ENCODE measurements around the gene BDKRB1.

BDKRB1 gene

DNA sequence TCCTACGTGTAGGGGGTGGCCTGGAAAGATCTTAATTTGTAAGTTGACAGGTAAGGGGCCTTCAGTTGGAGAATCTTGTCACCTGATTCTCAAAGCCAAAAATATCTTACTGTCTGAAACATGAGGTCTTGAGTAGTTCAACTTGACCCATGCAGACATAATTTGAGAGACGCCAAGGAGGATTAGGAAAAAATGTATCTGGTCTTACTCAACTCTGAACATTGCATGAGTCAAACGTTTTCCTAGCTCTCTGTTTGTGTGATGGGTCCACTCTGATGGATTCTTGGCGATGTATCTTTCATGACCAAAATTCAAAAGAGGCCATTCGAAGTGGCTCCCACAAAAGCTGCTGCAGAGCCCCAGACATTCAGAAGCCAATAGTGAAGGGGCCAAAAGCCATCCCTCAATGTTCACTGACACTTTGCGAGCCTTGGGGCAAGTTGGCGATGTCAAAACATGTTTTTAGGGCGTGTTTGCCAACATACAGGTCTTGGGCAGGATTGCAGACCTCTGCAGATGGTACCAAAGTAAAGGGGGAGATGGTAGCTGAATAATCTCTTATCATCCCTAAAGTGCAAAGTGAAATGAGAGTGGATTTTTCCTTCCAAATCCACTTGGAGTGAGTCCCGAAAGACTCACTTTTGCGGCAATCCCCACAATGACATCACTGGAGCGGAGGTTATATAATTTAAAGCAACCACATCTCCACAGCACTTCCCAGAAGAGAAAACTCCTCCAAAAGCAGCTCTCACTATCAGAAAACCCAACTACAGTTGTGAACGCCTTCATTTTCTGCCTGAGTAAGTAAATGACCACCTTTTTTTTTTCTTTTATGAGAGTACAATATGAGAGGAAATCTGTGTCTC lies at the start of gene BDKRB1:
TSS of gene BDKRB1 (plus strand) at position 710 of the 866 bp plus-strand sequence. CDS start 7,473 bp downstream, outside the sequence.
- no peak for DNase-seq

DNA sequence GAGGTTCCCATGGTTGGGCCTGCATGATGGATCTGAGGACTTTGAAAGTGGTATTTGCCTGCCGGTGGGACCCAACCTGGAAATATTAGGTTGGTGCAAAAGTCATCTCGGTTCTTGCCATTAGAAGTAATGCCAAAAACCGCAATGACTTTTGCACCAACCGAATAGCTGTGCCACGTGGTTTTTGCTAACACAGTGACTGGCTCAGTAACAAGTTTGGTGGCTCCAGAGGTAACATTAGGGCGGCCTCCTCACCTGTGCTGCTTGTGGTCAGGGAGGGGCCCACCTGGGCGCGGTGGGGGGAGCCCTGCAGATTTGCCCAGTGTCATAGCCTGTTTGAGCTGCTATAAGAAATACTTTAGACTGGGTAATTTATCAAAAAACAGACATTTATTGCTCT lies 49.5 kb upstream of the BDKRB1 start:
- no peak for DNase-seq

DNA sequence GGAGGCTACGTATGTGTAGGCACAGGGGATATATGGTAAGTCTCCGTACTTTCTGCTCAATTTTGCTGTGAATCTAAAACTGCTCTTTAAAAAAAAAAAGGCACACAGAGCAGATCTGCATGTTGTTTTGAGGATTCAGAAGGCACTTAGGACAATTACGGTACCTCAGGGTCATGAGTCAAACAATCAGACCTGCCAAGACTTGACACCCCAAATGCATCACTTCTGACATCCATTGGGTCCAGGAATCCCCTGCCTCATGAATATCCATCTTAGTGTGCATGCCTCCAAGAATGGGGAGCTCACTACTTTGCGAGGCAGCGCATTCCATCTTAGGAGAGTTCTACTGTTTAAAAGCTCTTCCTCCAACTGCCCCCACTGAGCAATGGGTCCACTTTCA lies 48.3 kb upstream of the BDKRB1 start:
- no peak for DNase-seq

- DNase-seq: no peak
Observed at GRCh38 chr14:96208739-96209138, 47.3 kb upstream of the BDKRB1 start.

DNA sequence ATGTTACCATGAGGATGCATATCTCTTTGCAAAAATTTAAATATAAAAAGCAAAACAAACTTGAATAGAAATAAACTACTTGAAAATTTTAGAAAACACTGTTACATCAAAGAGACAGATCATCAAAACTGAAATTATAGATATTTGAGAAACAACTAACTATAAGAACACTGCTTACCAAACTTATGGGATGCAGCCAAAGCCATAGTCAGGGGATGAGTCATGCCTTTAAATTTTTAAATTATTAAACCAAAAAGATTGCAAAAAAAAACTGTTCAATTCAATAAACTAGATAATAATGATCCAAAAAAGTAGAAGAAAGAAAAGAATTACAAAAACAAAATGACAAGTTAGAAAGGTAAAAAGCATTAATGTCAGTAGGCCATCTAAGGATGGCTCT lies 43.9 kb upstream of the BDKRB1 start:
- no peak for DNase-seq

DNA sequence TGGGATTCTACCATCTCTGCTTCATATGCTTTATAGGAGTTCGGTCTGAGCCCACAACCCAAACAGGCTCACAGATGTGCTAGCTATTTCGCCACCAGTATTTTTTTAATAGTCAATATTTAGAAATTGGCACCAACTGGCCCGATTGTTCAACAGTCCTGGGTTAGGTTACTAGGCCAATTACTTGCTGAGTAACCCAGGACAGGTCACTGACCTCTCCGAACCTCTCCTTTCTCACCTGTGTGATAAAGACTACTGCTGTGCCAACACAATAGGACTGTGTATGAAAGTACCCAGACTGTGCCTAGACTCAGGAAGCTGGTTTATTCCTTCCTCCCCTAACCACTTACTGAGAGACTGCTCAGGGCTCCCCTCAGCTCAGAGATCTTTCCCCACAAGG lies 43.1 kb upstream of the BDKRB1 start:
- DNase-seq: no peak

DNA sequence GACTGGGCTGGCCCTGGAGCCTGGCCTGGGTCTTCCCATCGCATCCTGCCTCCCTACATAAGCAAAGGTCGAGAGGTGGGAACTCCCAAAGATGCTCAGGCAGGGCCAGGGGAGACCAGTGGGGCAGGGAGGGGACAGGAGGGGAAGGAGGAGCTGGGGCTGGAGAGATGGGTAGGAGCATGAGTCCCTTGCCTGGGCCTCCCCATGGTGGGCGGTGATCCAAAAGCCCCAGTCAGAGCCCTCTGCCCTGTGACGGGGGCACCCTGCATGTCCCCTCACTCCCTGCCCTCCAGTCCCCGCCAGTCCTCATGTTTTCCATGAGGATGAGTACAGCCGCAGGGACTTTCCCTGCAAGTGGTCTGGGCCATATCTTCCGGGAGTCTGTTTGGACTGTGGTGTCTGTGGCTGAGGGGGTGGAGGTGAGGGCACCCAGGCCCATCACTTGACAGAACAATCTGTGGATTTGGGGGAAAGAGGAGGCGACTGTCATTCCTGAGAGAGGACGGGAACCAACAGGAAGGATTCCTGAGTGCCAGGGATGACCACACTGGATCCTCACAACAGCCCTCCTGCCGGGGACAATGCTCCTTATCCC lies 42.0 kb upstream of the BDKRB1 start:
- DNase-seq: no peak

GRCh38 chr14:96214793-96215192 lies 41.2 kb upstream of the BDKRB1 start:
- DNase-seq: no peak

GRCh38 chr14:96215452-96216244 lies 40.4 kb upstream of the BDKRB1 start:
- DNase-seq: no peak

DNA sequence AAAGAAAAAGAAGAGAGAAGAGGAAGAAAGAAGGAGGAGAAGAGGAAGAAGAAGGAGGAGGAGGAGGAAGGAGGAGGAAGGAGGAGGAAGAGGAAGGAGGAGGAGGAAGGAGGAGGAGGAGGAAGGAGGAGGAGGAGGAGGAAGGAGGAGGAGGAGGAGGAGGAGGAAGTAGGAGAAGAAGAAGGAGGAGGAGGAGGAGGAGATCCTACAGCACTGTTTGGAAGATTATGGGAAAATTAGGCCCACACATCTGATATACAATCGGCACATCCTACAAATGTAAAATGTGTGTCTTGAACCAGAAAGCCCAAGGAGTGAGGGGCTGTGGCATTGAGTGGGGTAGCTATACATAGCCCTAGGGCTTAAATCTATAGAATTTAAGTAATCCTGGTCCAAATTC lies 39.4 kb upstream of the BDKRB1 start:
- no peak for DNase-seq

DNA sequence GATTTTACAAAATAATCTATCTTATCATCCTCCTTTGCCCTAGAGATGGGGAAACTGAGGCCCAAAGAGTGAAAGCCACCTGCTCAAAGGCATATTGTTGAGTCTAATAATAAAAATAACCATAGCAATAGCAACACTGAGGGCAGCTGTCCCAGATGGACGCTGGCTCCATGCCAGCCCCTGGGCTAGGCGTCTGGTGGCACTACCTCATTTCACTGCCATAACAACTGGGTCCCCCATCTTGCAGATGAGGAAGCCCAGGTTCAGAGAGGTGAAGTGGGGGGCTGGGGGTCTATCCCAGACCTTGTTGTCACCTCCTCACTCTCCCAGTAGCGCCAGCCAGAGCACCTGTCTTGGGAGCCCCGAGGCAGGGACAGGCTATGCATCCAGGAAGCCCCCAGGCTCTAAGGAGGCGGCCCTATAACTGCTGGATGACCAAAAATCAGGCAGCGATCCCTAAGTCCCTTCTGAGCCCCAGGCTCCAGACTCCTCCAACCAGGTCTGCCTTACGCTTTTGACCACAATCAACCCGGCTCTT lies 38.6 kb upstream of the BDKRB1 start:
- DNase-seq: no peak

GRCh38 chr14:96221109-96221650 lies 34.8 kb upstream of the BDKRB1 start:
- no peak for DNase-seq

GRCh38 chr14:96221841-96222240 lies 34.2 kb upstream of the BDKRB1 start:
- DNase-seq: no peak

DNA sequence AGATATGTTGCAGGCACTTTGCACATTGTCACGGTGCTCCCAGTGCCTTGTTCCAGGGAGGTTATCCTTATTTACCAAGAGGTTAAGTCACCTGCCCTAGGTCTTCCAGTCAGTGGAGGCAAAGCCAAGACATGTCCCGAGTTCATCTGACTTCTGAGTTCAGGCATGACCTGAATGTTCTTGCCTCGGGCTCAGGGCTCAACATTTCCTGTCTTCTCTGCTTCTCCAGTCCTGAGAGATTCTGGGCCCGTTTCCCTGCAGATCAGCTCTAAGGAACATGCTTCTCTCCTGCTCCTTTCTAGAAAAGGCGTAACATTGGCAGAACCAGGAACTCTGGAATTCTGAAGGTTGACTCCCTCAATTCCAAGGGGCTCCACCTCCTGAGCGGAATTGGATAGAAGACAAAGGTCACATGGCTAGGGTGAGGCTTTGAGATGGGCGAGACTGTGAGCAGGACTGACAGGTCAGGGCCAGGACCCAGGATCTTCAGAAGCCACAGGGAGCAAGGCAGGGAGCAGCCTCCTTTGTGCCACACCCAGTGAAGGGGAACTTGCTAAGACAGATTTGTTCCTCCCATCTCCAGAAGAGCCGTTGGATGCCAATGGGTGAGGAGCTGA lies 31.4 kb upstream of the BDKRB1 start:
- no peak for DNase-seq

DNA sequence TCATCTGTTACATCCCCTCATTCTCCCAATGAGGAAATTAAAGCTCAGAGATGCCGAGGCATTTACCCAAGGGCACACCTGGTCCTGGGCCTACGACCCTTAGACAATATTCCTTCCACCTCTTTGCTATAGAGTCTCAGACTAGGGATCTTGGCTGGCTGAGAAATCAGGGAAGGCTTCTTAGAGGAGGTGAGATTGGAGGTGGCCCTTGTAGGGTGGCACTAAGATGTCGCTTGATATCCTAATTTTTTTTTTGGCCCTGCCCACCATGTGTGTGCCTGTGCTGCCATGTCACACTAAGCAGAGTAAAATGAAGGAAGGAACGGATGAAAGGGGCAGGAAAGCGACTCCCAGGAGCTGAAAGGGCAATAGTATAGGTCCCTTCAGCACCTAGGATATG lies 30.8 kb upstream of the BDKRB1 start:
- DNase-seq: no peak

DNA sequence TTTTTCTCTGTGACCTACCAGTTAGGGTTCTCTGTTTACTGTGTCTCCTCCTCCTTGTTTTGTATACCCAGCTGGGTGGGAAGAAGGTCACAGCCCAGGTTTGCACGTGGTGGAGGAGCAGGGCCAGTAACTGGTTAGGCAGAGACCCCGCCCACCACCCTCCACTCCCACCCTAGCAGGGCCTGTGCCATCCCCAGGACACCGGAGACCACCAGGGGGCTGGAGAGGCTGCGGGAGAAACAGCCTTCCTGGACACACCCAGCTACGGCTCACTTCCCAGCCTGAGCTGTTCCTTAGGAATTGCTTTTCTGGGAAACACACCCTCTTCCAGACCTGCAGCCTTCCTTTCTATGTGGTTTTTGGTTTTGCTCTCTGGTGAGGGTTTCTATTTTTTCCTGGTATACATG lies 30.3 kb upstream of the BDKRB1 start:
- DNase-seq: no peak

GRCh38 chr14:96227428-96227827 lies 28.6 kb upstream of the BDKRB1 start:
- DNase-seq: no peak

- DNase-seq: no peak
Observed at GRCh38 chr14:96229315-96229714, 26.7 kb upstream of the BDKRB1 start.

- no peak for DNase-seq
Observed at GRCh38 chr14:96231056-96231455, 25.0 kb upstream of the BDKRB1 start.

DNA sequence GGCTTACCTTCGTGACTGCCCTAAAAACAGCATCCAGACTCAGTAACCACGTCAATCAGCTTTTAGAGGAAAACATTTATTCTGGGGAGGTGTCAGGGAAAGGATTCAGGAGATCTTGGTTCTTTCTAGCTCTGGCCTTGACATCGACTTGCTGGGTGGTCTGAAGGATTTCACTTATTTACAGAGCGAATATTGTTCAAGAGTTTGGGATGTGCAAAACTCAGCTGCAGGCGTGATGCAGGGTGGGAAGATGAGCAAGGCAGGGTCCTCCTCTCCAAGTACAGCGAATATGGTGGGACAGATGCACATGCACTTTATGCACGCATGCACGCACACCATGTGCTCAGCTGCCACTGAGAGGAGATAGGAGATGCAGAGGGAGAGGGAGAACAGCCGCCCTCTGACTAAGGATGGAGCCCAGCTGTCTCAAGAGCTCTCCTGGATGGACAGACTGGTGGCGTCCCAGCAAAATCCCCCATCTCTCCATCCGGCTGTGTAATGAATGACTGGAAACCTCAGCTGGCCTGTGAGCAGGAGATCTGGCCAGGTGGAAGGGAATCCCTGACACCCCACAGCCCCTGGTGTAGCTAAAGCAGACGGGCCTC lies 24.4 kb upstream of the BDKRB1 start:
- DNase-seq: no peak

DNA sequence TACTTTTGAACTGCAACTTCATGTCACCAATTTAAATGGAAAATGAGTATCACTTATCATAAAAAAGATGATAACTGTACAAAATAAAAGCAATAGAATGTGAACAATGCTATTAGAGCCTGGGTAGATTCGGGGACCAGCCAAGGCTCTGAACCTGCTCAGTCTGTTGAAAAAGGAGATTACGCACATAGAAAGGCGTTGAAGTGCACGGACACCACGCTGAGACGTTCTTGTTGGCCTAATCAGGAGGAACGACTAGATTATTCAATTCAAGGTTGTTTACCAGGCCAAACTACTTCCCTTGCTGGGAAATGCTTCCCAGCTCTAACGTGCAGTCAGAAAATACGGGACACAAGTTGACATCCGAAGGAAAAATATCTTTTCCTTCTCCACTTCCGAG lies 23.5 kb upstream of the BDKRB1 start:
- no peak for DNase-seq

GRCh38 chr14:96233661-96234060 lies 22.3 kb upstream of the BDKRB1 start:
- no peak for DNase-seq

Measured in activated CD4-positive, alpha-beta T cell treated with anti-CD3 and anti-CD28 coated beads for 1 hour (primary cell).